H1 (cell line): ENCODE measurements around the gene TMEM243. TPM values are rescaled to one million over a fixed set of nuclear protein-coding genes. Genes with fewer than 3 reads are reported as not detected.

Experiments
- CTCF ChIA-PET: fragments of 300-600 bp; sonication (Branson Sonifier 250); formaldehyde crosslinking; loops from one replicate; lab custom pipeline; 2021; ENCODE audit not compliant: partially characterized antibody; lab: Charles Lee
- POLR2A ChIA-PET: fragments of 300-600 bp; sonication (Branson Sonifier 250); formaldehyde crosslinking; loops from one replicate; lab custom pipeline; 2021; ENCODE audit warnings: inconsistent platforms; ENCODE audit not compliant: partially characterized antibody; lab: Charles Lee
- DNase-seq, 2 experiments: peaks; one replicate each; pipeline versions ENCODE4 v3.0.0 to v3.0.0-alpha.2; 2010 to 2022; ENCODE audit warnings: low spot score in 2 of 2, low read depth in 1 of 2, mixed read lengths in 1 of 2
- FAIRE-seq: peaks from 2 replicates; lab custom pipeline; 2011; peaks lifted over from hg19 to GRCh38; lab: Jason Lieb, UNC
- H2AFZ ChIP-seq: 2 replicates; pipeline ENCODE4 v1.8.1; 2012; ENCODE audit warnings: low read length, inconsistent platforms
- H2AK5ac ChIP-seq: 2 replicates; pipeline ENCODE4 v1.6.1; 2013; ENCODE audit warnings: low read depth, low read length
- H2BK120ac ChIP-seq: replicated peaks from 2 replicates; pipeline ENCODE3; 2013; ENCODE audit warnings: low read depth, low read length, inconsistent platforms
- H2BK12ac ChIP-seq: 2 replicates; pipeline ENCODE4 v1.6.1; 2013; ENCODE audit warnings: low read depth, low read length
- H2BK15ac ChIP-seq: 2 replicates; pipeline ENCODE4 v1.6.1; 2013; ENCODE audit warnings: low read length
- H2BK20ac ChIP-seq: 2 replicates; pipeline ENCODE4 v1.6.1; 2013; ENCODE audit warnings: low read length
- H2BK5ac ChIP-seq: 2 replicates; pipeline ENCODE4 v1.6.1; 2013; ENCODE audit warnings: low read depth, low read length
- H3K14ac ChIP-seq: 2 replicates; pipeline ENCODE4 v1.6.1; 2013; ENCODE audit warnings: inconsistent platforms; ENCODE audit not compliant: insufficient read length
- H3K18ac ChIP-seq: 2 replicates; pipeline ENCODE4 v1.6.1; 2013; ENCODE audit warnings: low read length; ENCODE audit errors: extremely low read depth
- H3K23ac ChIP-seq: 2 replicates; pipeline ENCODE4 v1.6.1; 2013; ENCODE audit warnings: inconsistent platforms; ENCODE audit not compliant: insufficient read length
- H3K23me2 ChIP-seq: 2 replicates; pipeline ENCODE4 v1.6.1; 2013; ENCODE audit warnings: low read depth, low read length
- H3K27ac ChIP-seq: 2 replicates; pipeline ENCODE4 v1.6.1; 2011; ENCODE audit warnings: low read depth, low read length, inconsistent platforms
- H3K27me3 ChIP-seq, 4 experiments: replicated peaks in 1 of 4; 1 replicate in 1 of 4; 2 replicates in 3 of 4; pipeline versions ENCODE4 v1.6.1 to v1.8.1; 2011 to 2013; ENCODE audit warnings: low read length in 3 of 4, mild to moderate bottlenecking in 3 of 4, inconsistent platforms in 2 of 4, mixed read lengths in 2 of 4, moderate library complexity in 1 of 4; ENCODE audit not compliant: control insufficient read depth in 3 of 4, insufficient read depth in 3 of 4; ENCODE audit errors: extremely low read depth in 1 of 4
- H3K36me3 ChIP-seq, 4 experiments: 2 replicates each; pipeline versions ENCODE4 v1.6.1 to v1.8.1; 2011 to 2013; ENCODE audit warnings: mild to moderate bottlenecking in 4 of 4, low read length in 3 of 4, moderate library complexity in 2 of 4, control low read depth in 1 of 4, inconsistent platforms in 1 of 4; ENCODE audit not compliant: insufficient read depth in 4 of 4, control insufficient read depth in 2 of 4
- H3K4ac ChIP-seq: replicated peaks from 2 replicates; pipeline ENCODE3; 2013; ENCODE audit warnings: low read length, low read depth, mixed read lengths, inconsistent platforms; ENCODE audit not compliant: insufficient read length
- H3K4me1 ChIP-seq, 4 experiments: replicated peaks in 1 of 4; 1 replicate in 1 of 4; 2 replicates in 3 of 4; pipeline versions ENCODE4 v1.6.1 to v1.8.1; 2011 to 2013; ENCODE audit warnings: low read length in 3 of 4, inconsistent platforms in 2 of 4, mixed read lengths in 1 of 4; ENCODE audit not compliant: insufficient read depth in 4 of 4, control insufficient read depth in 3 of 4
- H3K4me2 ChIP-seq, 2 experiments: 2 replicates each; pipeline versions ENCODE4 v1.6.1 to v1.8.1; 2011 to 2013; ENCODE audit warnings: low read depth in 2 of 2, low read length in 2 of 2, control low read depth in 1 of 2, inconsistent platforms in 1 of 2, mild to moderate bottlenecking in 1 of 2; ENCODE audit not compliant: insufficient read depth in 1 of 2
- H3K4me3 ChIP-seq, 4 experiments: fragments of 200-600, 300-600 bp in 1 of 4; sonication (generic), shearing (Covaris generic), sonication (Bioruptor Twin) in 1 of 4; 2 replicates each; pipeline versions ENCODE4 v1.5.1 to v1.8.1; 2011 to 2016; ENCODE audit warnings: low read length in 4 of 4, low read depth in 3 of 4, control low read depth in 2 of 4, inconsistent platforms in 2 of 4, mild to moderate bottlenecking in 2 of 4, mixed read lengths in 1 of 4, moderate library complexity in 1 of 4; ENCODE audit not compliant: insufficient read depth in 2 of 4; ENCODE audit errors: extremely low read depth in 1 of 4
- H3K56ac ChIP-seq: replicated peaks from 2 replicates; pipeline ENCODE3; 2013; ENCODE audit warnings: low read depth, mild to moderate bottlenecking, mixed read lengths, low read length, inconsistent platforms; ENCODE audit not compliant: insufficient read length
- H3K79me1 ChIP-seq: 2 replicates; pipeline ENCODE4 v1.6.1; 2013; ENCODE audit warnings: low read depth, low read length, control low read depth
- H3K79me2 ChIP-seq, 2 experiments: 2 replicates each; pipeline versions ENCODE4 v1.6.1 to v1.8.1; 2012 to 2013; ENCODE audit warnings: low read length in 2 of 2, mild to moderate bottlenecking in 2 of 2, inconsistent platforms in 1 of 2; ENCODE audit not compliant: insufficient read depth in 2 of 2, control insufficient read depth in 1 of 2
- H3K9ac ChIP-seq, 4 experiments: replicated peaks in 1 of 4; 1 replicate in 1 of 4; 2 replicates in 3 of 4; pipeline versions ENCODE4 v1.6.1 to v1.8.1; 2011 to 2013; ENCODE audit warnings: low read depth in 3 of 4, low read length in 3 of 4, control low read depth in 2 of 4, mild to moderate bottlenecking in 2 of 4, moderate library complexity in 2 of 4, inconsistent platforms in 1 of 4; ENCODE audit errors: extremely low read depth in 1 of 4
- H3K9me3 ChIP-seq, 2 experiments: 2 replicates each; pipeline versions ENCODE4 v1.6.1 to v1.8.1; 2012 to 2013; ENCODE audit warnings: mild to moderate bottlenecking in 2 of 2, moderate library complexity in 2 of 2, control low read depth in 1 of 2, inconsistent platforms in 1 of 2, low read depth in 1 of 2, low read length in 1 of 2, mixed read lengths in 1 of 2; ENCODE audit not compliant: insufficient read depth in 2 of 2
- H4K20me1 ChIP-seq, 2 experiments: replicated peaks in 1 of 2; 2 replicates each; pipeline versions ENCODE3 to v1.8.1; 2011 to 2013; ENCODE audit warnings: inconsistent platforms in 2 of 2, low read length in 2 of 2, mild to moderate bottlenecking in 1 of 2; ENCODE audit not compliant: insufficient read depth in 2 of 2, control insufficient read depth in 1 of 2
- H4K5ac ChIP-seq: 2 replicates; pipeline ENCODE4 v1.6.1; 2013; ENCODE audit warnings: low read length, low read depth, mixed read lengths, inconsistent platforms; ENCODE audit not compliant: insufficient read length
- H4K8ac ChIP-seq: 2 replicates; pipeline ENCODE4 v1.8.0; 2013; ENCODE audit warnings: mild to moderate bottlenecking, moderate library complexity, low read length, inconsistent platforms; ENCODE audit not compliant: insufficient read depth; ENCODE audit errors: extremely low read depth
- H4K91ac ChIP-seq: replicated peaks from 2 replicates; pipeline ENCODE3; 2013; ENCODE audit warnings: low read length, mixed read lengths, inconsistent platforms; ENCODE audit not compliant: insufficient read length
- ASH2L ChIP-seq: fragments of 200-600, 300-600 bp; sonication (generic); IDR thresholded peaks from one replicate; pipeline ENCODE4 v1.7.1; 2017; ENCODE audit warnings: low read length
- BCL11A ChIP-seq, 2 experiments: IDR thresholded peaks; one replicate each; pipeline ENCODE4 v1.6.1; 2011; ENCODE audit warnings: low read depth in 2 of 2, low read length in 2 of 2, mild to moderate bottlenecking in 2 of 2
- EP300 ChIP-seq, 2 experiments: IDR thresholded peaks; 1 replicate in 1 of 2; 2 replicates in 1 of 2; pipeline ENCODE4 v1.6.1; 2011 to 2012; ENCODE audit warnings: low read depth in 2 of 2, low read length in 2 of 2, mild to moderate bottlenecking in 2 of 2, borderline replicate concordance in 1 of 2, inconsistent platforms in 1 of 2, moderate library complexity in 1 of 2
- JUN ChIP-seq: IDR thresholded peaks from 2 replicates; pipeline ENCODE4 v1.6.1; 2011; ENCODE audit warnings: low read depth, mild to moderate bottlenecking, improper control_type of control experiment, low read length
- JUND ChIP-seq: IDR thresholded peaks from 2 replicates; pipeline ENCODE4 v1.6.1; 2011; ENCODE audit warnings: mild to moderate bottlenecking, improper control_type of control experiment, low read length
- KDM4A ChIP-seq: IDR thresholded peaks from one replicate; pipeline ENCODE4 v1.7.1; 2012; ENCODE audit warnings: low read depth, mild to moderate bottlenecking, moderate library complexity, low read length, inconsistent platforms; ENCODE audit not compliant: severe bottlenecking
- KDM5A ChIP-seq: fragments of 200-600 bp; IDR thresholded peaks from 2 replicates; pipeline ENCODE4 v1.7.1; 2012; ENCODE audit warnings: mild to moderate bottlenecking, low read length, inconsistent platforms, mixed read lengths
- MAFK ChIP-seq: IDR thresholded peaks from 2 replicates; pipeline ENCODE4 v1.6.1; 2012; ENCODE audit warnings: low read depth, mild to moderate bottlenecking, improper control_type of control experiment, low read length
- NANOG ChIP-seq: IDR thresholded peaks from 2 replicates; pipeline ENCODE4 v1.6.1; 2011; ENCODE audit warnings: low read length, low read depth, mild to moderate bottlenecking, inconsistent platforms; ENCODE audit not compliant: insufficient read depth, poor library complexity, severe bottlenecking
- POLR2A ChIP-seq, 2 experiments: IDR thresholded peaks; 1 replicate in 1 of 2; 2 replicates in 1 of 2; pipeline ENCODE4 v1.6.1; 2011; ENCODE audit warnings: low read depth in 2 of 2, low read length in 2 of 2, mild to moderate bottlenecking in 2 of 2; ENCODE audit errors: control extremely low read depth in 1 of 2
- POU5F1 ChIP-seq: IDR thresholded peaks from 2 replicates; pipeline ENCODE4 v1.6.1; 2011; ENCODE audit warnings: low read depth, mild to moderate bottlenecking, low read length, moderate library complexity
- RNF2 ChIP-seq: fragments of 200-900, 300-1000 bp; sonication (generic); IDR thresholded peaks from 2 replicates; pipeline ENCODE4 v1.7.1; 2016; ENCODE audit warnings: borderline replicate concordance, low read depth, mild to moderate bottlenecking, antibody characterized with exemption, low read length; ENCODE audit not compliant: poor library complexity, severe bottlenecking; ENCODE audit errors: missing control alignments
- TAF7 ChIP-seq: optimal IDR thresholded peaks from 2 replicates; pipeline ENCODE3; 2011; ENCODE audit warnings: low read depth, mild to moderate bottlenecking, inconsistent platforms, low read length, moderate library complexity, borderline replicate concordance
- TCF12 ChIP-seq: IDR thresholded peaks from 2 replicates; pipeline ENCODE4 v1.6.1; 2011; ENCODE audit warnings: low read depth, mild to moderate bottlenecking, low read length
- YY1 ChIP-seq: IDR thresholded peaks from 2 replicates; pipeline ENCODE4 v1.6.1; 2011; ENCODE audit warnings: low read depth, mild to moderate bottlenecking, low read length
- ZNF274 ChIP-seq: IDR thresholded peaks from 2 replicates; pipeline ENCODE4 v1.7.0; 2012; ENCODE audit warnings: low read length, borderline replicate concordance; ENCODE audit errors: extremely low read depth
- polyA plus RNA-seq, 7 experiments: library from polyadenylated mRNA; depleted of rRNA in 3 of 7; stranded (reverse) in 5 of 7; unstranded in 2 of 7; fragments of >200 nt in 5 of 7; fragments of 200-250 nt in 2 of 7; gene quantifications; 1 replicate in 5 of 7; 2 replicates in 1 of 7; 4 replicates in 1 of 7; pipeline versions ENCODE4 v1.2.1 to v1.2.3, GENCODE V29; 2011 to 2013; ENCODE audit warnings: missing spikeins in 2 of 7, mixed read lengths in 2 of 7
- total RNA-seq: library from RNA; stranded (reverse); fragmentation: NEBNext Ultra II Directional; extraction: Animal tissue kit (Norgen Biotek cat#: 25700); gene quantifications from 2 replicates; pipeline ENCODE4 v1.2.1, GENCODE V29; 2021

The TMEM243 gene
- total and polyA plus RNA-seq, 2 of the 8 experiments (the other 6 are each of a cell fraction or from before 2014, with no cell fraction given) = 23.7 to 27.6 TPM

DNA sequence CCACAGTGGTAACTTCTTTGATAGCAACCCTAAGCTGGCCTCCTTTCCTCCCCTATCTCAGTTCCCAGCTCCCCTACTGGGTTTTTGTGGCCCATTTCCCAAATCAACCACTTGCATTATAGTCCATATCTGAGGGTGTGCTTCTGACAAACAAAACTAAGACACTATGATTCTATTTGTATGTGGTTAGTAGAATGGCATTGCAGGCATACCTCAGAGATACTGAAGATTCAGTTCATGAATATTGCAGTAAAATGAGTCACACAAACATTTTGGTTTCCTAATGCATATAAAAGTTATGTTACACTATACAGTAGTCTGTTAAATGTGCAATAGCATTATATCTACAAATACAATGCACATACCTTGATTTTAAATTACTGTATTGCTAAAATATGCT is 15.4 kb upstream of the TMEM243 start:
- FAIRE-seq = no peak
- DNase-seq = no peak
- TF ChIP-seq BCL11A (IDR thresholded peaks at IDR 0.05; ENCODE audit: low read depth in 2 of 2, low read length in 2 of 2) (no peak), POU5F1 (no peak), KDM5A (no peak), KDM4A (no peak), JUN (no peak), TCF12 (no peak), RNF2 (no peak), EP300 (IDR thresholded peaks at IDR 0.05; ENCODE audit: borderline replicate concordance in 1 of 2, low read depth in 2 of 2, low read length in 2 of 2) (no peak), NANOG (no peak), ZNF274 (no peak), JUND (no peak), TAF7 (no peak), POLR2A (IDR thresholded peaks at IDR 0.05; ENCODE audit: control extremely low read depth in 1 of 2, low read depth in 2 of 2, low read length in 2 of 2) (no peak), YY1 (no peak), ASH2L (no peak), MAFK (no peak)

More for the DNA sequence above, 15.4 kb upstream of the TMEM243 start:
- no peak overlapping the region for H4K91ac ChIP-seq
- no peak overlapping the region for H3K23ac ChIP-seq
- no peak overlapping the region for H2AK5ac ChIP-seq
- no peak overlapping the region for H4K8ac ChIP-seq
- no peak overlapping the region for H2BK15ac ChIP-seq
- no peaks in the 10 kb centered on the region for H3K9me3 ChIP-seq
- no peak overlapping the region for H3K14ac ChIP-seq
- no peaks in the 10 kb centered on the region for H4K20me1 ChIP-seq
- no peak overlapping the region for H2AFZ ChIP-seq
- CTCF ChIA-PET = interaction anchor here (1.4 kb wide), 1 partner anchor 10 kb away, joined by 6 read pairs; no protein-coding TSS in a partner anchor
- H2BK5ac ChIP-seq = no peak overlapping the region
- no peak overlapping the region for H3K9ac ChIP-seq
- H3K79me1 ChIP-seq = no peaks in the 10 kb centered on the region
- H3K4me1 ChIP-seq = no peaks in the 10 kb centered on the region; a peak in 1 of 7 replicates
- H3K27me3 ChIP-seq = no peaks in the 10 kb centered on the region
- H4K5ac ChIP-seq = no peak overlapping the region
- no peak overlapping the region for H2BK20ac ChIP-seq
- no peak overlapping the region for H3K18ac ChIP-seq
- no peaks in the 10 kb centered on the region for H3K23me2 ChIP-seq
- H3K4me2 ChIP-seq = no peak overlapping the region
- no peak overlapping the region for H3K4me3 ChIP-seq
- no peak overlapping the region for H2BK120ac ChIP-seq
- H3K36me3 ChIP-seq = no peaks in the 10 kb centered on the region
- H3K56ac ChIP-seq = no peak overlapping the region
- no peak overlapping the region for H3K27ac ChIP-seq
- POLR2A ChIA-PET = no interaction called here
- H3K4ac ChIP-seq = no peak overlapping the region
- no peaks in the 10 kb centered on the region for H3K79me2 ChIP-seq
- no peak overlapping the region for H2BK12ac ChIP-seq
